ENCODE results near the gene SERPINB12. TPM values are rescaled to one million over a fixed set of nuclear protein-coding genes. Genes with fewer than 3 reads are reported as not detected.

Gene SERPINB12
- total RNA-seq, 4 donors from 2014 or later, result not detected

DNA sequence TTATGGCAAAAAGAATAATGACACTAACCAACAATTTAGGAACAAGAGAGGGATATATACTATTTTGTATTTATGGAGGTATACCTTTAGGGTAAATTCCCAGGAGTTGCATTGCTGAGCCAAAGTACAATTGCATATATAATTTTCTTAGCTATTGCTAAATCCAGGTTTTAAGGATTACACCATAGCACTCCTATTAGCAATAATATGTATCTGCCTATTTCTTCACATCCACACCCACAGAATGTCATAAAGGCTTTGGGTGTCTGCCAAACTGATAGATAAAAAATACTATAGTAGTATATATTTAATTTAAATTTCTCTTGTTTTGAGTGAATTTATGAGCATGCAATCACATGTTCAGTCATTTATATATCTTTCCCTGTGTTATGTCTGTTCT, 33.5 kb downstream of the SERPINB12 start:
- H3K4me1 ChIP-seq, result peaks cover 0 to 3% (median 0%) of the 10 kb centered on the region in 4 donors
- H3K9me3 ChIP-seq, result no peaks in the 10 kb centered on the region
- TF ChIP-seq POLR2A (IDR thresholded peaks at IDR 0.05) (no peak), EP300 (IDR thresholded peaks at IDR 0.05) (no peak)
- TF ChIP-seq, protein P1, sequence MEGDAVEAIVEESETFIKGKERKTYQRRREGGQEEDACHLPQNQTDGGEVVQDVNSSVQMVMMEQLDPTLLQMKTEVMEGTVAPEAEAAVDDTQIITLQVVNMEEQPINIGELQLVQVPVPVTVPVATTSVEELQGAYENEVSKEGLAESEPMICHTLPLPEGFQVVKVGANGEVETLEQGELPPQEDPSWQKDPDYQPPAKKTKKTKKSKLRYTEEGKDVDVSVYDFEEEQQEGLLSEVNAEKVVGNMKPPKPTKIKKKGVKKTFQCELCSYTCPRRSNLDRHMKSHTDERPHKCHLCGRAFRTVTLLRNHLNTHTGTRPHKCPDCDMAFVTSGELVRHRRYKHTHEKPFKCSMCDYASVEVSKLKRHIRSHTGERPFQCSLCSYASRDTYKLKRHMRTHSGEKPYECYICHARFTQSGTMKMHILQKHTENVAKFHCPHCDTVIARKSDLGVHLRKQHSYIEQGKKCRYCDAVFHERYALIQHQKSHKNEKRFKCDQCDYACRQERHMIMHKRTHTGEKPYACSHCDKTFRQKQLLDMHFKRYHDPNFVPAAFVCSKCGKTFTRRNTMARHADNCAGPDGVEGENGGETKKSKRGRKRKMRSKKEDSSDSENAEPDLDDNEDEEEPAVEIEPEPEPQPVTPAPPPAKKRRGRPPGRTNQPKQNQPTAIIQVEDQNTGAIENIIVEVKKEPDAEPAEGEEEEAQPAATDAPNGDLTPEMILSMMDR (IDR thresholded peaks at IDR 0.05), result no peak
- H3K27me3 ChIP-seq, result no peaks in the 10 kb centered on the region
- H3K36me3 ChIP-seq, result no peaks in the 10 kb centered on the region
- no peak overlapping the region for H3K27ac ChIP-seq
- H3K4me3 ChIP-seq, result no peak overlapping the region
- DNase-seq (ENCODE audit: low spot score in 2 of 2), result no peak

DNA sequence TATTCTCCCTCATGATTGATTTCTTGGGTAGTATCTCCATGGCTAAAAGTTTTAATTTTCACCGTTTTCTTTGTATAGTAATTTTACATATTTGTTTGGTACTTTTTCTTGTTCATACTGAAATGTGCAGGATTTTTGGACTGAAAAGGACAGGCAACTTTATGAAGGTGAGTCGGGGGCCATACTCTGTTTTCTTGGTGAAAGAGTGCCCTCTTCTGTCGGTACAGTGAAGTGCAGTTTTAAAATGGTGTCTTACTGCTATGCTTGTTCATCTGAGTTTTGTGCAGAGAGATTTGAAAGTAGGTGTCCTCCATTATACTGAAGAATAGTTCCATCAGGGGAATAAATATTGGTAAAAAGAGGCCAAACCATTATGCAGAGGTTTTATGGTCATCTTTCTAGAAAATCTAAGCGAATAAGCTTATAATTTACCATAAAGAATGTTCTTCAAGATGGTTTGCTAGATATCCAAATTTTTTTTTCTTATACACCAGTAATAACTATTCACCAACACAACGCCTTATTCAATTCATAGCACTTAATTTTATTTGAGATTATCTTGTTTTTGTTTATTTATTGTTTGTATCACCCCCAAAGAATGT, 36.3 kb downstream of the SERPINB12 start:
- 11 to 15% methylated on average over 5 of the region's 5 CpGs for WGBS, 2 donors
- Histone ChIP-seq H3K4me3 (no peak overlapping the region), H3K36me3 (no peaks in the 10 kb centered on the region), H3K27me3 (no peaks in the 10 kb centered on the region), H3K4me1 (no peaks in the 10 kb centered on the region), H3K27ac (no peak overlapping the region), H3K9me3 (no peaks in the 10 kb centered on the region)
- DNase-seq (ENCODE audit: low spot score in 2 of 2), result peak in 1 of 2 donors; percentile 53
- TF ChIP-seq, protein P1 (IDR thresholded peaks at IDR 0.05), result peak; percentile 39 to 64 (median 52)
- TF ChIP-seq POLR2A (IDR thresholded peaks at IDR 0.05), result no peak

DNA sequence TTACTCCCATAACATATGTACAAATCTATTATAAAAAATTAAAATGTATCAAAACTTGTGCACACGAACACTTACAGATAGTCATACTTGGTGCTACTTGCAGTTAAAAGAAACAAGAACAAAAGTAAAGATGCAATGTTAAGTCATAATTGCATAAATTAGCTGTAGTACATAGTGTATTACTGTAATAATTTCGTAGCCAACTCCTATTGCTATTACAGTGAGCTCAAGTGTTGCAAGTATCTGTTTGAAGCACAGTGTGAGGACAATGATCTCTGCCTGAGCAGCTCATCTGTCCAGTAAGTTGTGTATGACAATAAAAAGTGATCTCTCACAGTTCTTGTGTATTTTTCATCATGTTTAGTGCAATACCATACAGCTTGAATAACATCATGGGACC, 37.4 kb downstream of the SERPINB12 start:
- TF ChIP-seq, protein P1 (IDR thresholded peaks at IDR 0.05), result no peak
- TF ChIP-seq POLR2A (IDR thresholded peaks at IDR 0.05) (no peak), EP300 (IDR thresholded peaks at IDR 0.05) (no peak)

DNA sequence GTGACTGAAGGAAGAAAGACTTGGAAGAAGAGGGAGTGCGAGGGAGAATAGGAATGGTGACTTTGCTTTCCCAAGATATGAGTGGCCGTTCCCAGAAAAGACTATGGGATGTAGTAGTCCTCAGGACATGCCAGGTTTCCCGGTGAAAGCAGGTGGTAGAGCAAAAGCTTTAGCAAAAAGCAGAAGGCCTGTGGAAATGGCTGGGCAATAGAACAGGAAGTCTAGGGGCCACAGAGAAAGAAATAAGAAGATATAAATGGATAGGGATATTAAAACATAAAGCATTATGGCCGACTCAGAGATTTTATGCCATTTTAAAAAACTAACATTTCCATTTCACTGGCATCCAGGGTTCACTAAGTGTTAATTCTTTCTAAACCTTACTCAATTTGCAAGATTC, 43.8 kb downstream of the SERPINB12 start:
- Histone ChIP-seq H3K9me3 (no peaks in the 10 kb centered on the region), H3K27ac (no peak overlapping the region), H3K4me3 (no peak overlapping the region), H3K36me3 (no peaks in the 10 kb centered on the region), H3K27me3 (no peaks in the 10 kb centered on the region), H3K4me1 (no peaks in the 10 kb centered on the region)
- WGBS, 2 donors, result 87 to 89% methylated on average over 4 of the region's 4 CpGs
- no peak for TF ChIP-seq POLR2A (IDR thresholded peaks at IDR 0.05)
- no peak for TF ChIP-seq EP300 (IDR thresholded peaks at IDR 0.05)
- TF ChIP-seq, protein P1 (IDR thresholded peaks at IDR 0.05), result no peak
- no peak for DNase-seq (ENCODE audit: low spot score in 2 of 2)

More for the DNA sequence above, 37.4 kb downstream of the SERPINB12 start:
- H3K9me3 ChIP-seq, result no peaks in the 10 kb centered on the region
- H3K27me3 ChIP-seq, result no peaks in the 10 kb centered on the region
- WGBS, 2 donors, result 61 to 62% methylated on average over 2 of the region's 2 CpGs
- DNase-seq (ENCODE audit: low spot score in 2 of 2), result no peak
- no peak overlapping the region for H3K4me3 ChIP-seq
- no peak overlapping the region for H3K27ac ChIP-seq
- no peaks in the 10 kb centered on the region for H3K36me3 ChIP-seq
- H3K4me1 ChIP-seq, result no peaks in the 10 kb centered on the region

DNA sequence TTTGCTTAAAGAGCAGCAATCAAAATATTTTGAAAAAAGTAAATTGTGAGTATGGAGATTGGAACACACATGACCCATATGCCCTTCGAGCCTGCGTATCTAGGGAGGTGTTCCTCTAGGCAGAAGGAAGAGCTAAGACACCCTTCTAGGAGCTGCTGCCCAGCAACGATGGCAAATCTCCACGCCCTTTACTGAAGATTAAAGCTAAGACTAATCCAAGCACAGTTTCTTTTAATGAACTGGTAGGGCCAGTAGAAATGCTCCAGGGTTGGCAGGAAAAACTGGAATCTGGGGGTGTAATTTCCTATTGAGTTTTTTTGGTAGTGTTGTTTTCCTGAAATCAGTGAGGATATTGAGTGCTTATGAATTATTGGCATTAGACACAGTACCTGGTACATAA, 44.3 kb downstream of the SERPINB12 start:
- Histone ChIP-seq H3K27me3 (no peaks in the 10 kb centered on the region), H3K4me3 (no peak overlapping the region), H3K36me3 (no peaks in the 10 kb centered on the region), H3K4me1 (no peaks in the 10 kb centered on the region), H3K9me3 (no peaks in the 10 kb centered on the region), H3K27ac (no peak overlapping the region)
- WGBS, 2 donors, result 78 to 82% methylated on average over 4 of the region's 4 CpGs
- no peak for DNase-seq (ENCODE audit: low spot score in 2 of 2)
- TF ChIP-seq, protein P1 (IDR thresholded peaks at IDR 0.05), result no peak
- TF ChIP-seq POLR2A (IDR thresholded peaks at IDR 0.05), result no peak
- no peak for TF ChIP-seq EP300 (IDR thresholded peaks at IDR 0.05)
